SK-N-SH (cell line): ENCODE measurements around the gene LIN7C. TPM values are rescaled to one million over a fixed set of nuclear protein-coding genes. Genes with fewer than 3 reads are reported as not detected.

ENCODE experiments used
- CTCF ChIA-PET: fragments of 300-600, 350-600 bp; formaldehyde crosslinking; extraction: SDS; loops from one replicate; lab custom pipeline; 2021; lab: Yijun Ruan, JAX
- POLR2A ChIA-PET: fragments of 350-600 bp; sonication (Branson Sonifier 250); formaldehyde crosslinking; extraction: SDS; loops from one replicate; lab custom pipeline; 2020; ENCODE audit warnings: antibody characterized with exemption, inconsistent platforms; lab: Yijun Ruan, JAX
- DNase-seq: peaks from one replicate; pipeline ENCODE4 v3.0.0; 2012
- H2AFZ ChIP-seq: fragments of 200-600 bp; sonication (generic); 2 replicates; pipeline ENCODE4 v1.8.1; 2016; ENCODE audit warnings: antibody characterized with exemption, mild to moderate bottlenecking, low read depth
- H3F3A ChIP-seq: fragments of 200-600 bp; sonication (generic); replicated peaks from 2 replicates; pipeline ENCODE3; 2016; ENCODE audit warnings: antibody characterized with exemption, mild to moderate bottlenecking; ENCODE audit not compliant: insufficient read depth
- H3K27ac ChIP-seq, 2 experiments: fragments of 200-500 bp in 1 of 2; fragments of 200-600 bp in 1 of 2; sonication (Bioruptor generic) in 1 of 2; sonication (generic), shearing (Covaris generic) in 1 of 2; 2 replicates each; pipeline versions ENCODE4 v1.5.1 to v1.6.1; 2014 to 2016; ENCODE audit warnings: low read depth in 2 of 2, inconsistent platforms in 1 of 2, low read length in 1 of 2, mild to moderate bottlenecking in 1 of 2, mixed read lengths in 1 of 2
- H3K27me3 ChIP-seq: fragments of 200-600 bp; sonication (generic), shearing (Covaris generic); 2 replicates; pipeline ENCODE4 v1.6.1; 2016; ENCODE audit warnings: mixed run types; ENCODE audit not compliant: insufficient read depth
- H3K36me3 ChIP-seq, 2 experiments: fragments of 200-500 bp in 1 of 2; fragments of 200-600 bp in 1 of 2; sonication (Bioruptor generic) in 1 of 2; sonication (generic) in 1 of 2; replicated peaks in 1 of 2; 2 replicates each; pipeline versions ENCODE3 to v1.5.1; 2014 to 2016; ENCODE audit warnings: low read length in 1 of 2, mild to moderate bottlenecking in 1 of 2; ENCODE audit not compliant: insufficient read depth in 2 of 2, control insufficient read depth in 1 of 2
- H3K4me1 ChIP-seq, 2 experiments: fragments of 200-500 bp in 1 of 2; fragments of 200-600 bp in 1 of 2; sonication (Bioruptor generic) in 1 of 2; sonication (generic), shearing (Covaris generic) in 1 of 2; 2 replicates each; pipeline versions ENCODE4 v1.5.1 to v1.6.1; 2014 to 2016; ENCODE audit warnings: low read depth in 1 of 2, low read length in 1 of 2, mixed run types in 1 of 2; ENCODE audit not compliant: insufficient read depth in 2 of 2, control insufficient read depth in 1 of 2
- H3K4me2 ChIP-seq: fragments of 200-600 bp; sonication (generic), shearing (Covaris generic); 2 replicates; pipeline ENCODE4 v1.6.1; 2017; ENCODE audit warnings: mixed run types
- H3K4me3 ChIP-seq, 2 experiments: fragments of 200-500 bp in 1 of 2; fragments of 200-600 bp in 1 of 2; sonication (Bioruptor generic) in 1 of 2; sonication (generic), shearing (Covaris generic) in 1 of 2; 2 replicates each; pipeline versions ENCODE4 v1.5.1 to v1.8.1; 2014 to 2016; ENCODE audit warnings: low read depth in 2 of 2, inconsistent platforms in 1 of 2, low read length in 1 of 2, mild to moderate bottlenecking in 1 of 2, mixed read lengths in 1 of 2, moderate library complexity in 1 of 2
- H3K79me2 ChIP-seq: fragments of 200-600 bp; sonication (generic); 2 replicates; pipeline ENCODE4 v1.8.1; 2017; ENCODE audit warnings: mild to moderate bottlenecking; ENCODE audit not compliant: insufficient read depth
- H3K9ac ChIP-seq: fragments of 200-600 bp; sonication (generic); 2 replicates; pipeline ENCODE4 v1.6.1; 2017; ENCODE audit warnings: mixed run types
- H3K9me2 ChIP-seq: fragments of 200-600 bp; sonication (generic); 2 replicates; pipeline ENCODE4 v1.6.1; 2017; ENCODE audit warnings: mixed run types
- H3K9me3 ChIP-seq: fragments of 200-600 bp; sonication (generic); 2 replicates; pipeline ENCODE4 v1.6.1; 2017; ENCODE audit warnings: mixed run types, mild to moderate bottlenecking, moderate library complexity
- H4K20me1 ChIP-seq: fragments of 200-600 bp; sonication (generic); 2 replicates; pipeline ENCODE4 v1.6.1; 2017; ENCODE audit warnings: mild to moderate bottlenecking, mixed run types; ENCODE audit not compliant: insufficient read depth
- CHD2 ChIP-seq: fragments of 150-350 bp; IDR thresholded peaks from 2 replicates; pipeline ENCODE4 v1.6.1; 2018; ENCODE audit warnings: low read length; ENCODE audit not compliant: partially characterized antibody
- ELF1 ChIP-seq: IDR thresholded peaks from 2 replicates; pipeline ENCODE4 v1.4.0; 2012
- EP300 ChIP-seq, 2 experiments: IDR thresholded peaks; 2 replicates each; pipeline versions ENCODE4 v1.4.0 to v1.6.1; 2012; ENCODE audit warnings: borderline replicate concordance in 1 of 2, low read depth in 1 of 2, low read length in 1 of 2
- FOSL2 ChIP-seq: IDR thresholded peaks from 2 replicates; pipeline ENCODE4 v1.4.0; 2012; ENCODE audit warnings: low read depth, mild to moderate bottlenecking, moderate library complexity, borderline replicate concordance
- MEF2A ChIP-seq: IDR thresholded peaks from 2 replicates; pipeline ENCODE4 v1.4.0; 2012; ENCODE audit warnings: low read depth, borderline replicate concordance
- MXI1 ChIP-seq: IDR thresholded peaks from 2 replicates; pipeline ENCODE4 v1.6.1; 2012; ENCODE audit warnings: mild to moderate bottlenecking, low read depth, low read length, improper control_type of control experiment
- NFIC ChIP-seq: IDR thresholded peaks from 2 replicates; pipeline ENCODE4 v1.4.0; 2012; ENCODE audit warnings: borderline replicate concordance
- NRF1 ChIP-seq: IDR thresholded peaks from 2 replicates; pipeline ENCODE4 v1.6.1; 2012; ENCODE audit warnings: low read depth, mild to moderate bottlenecking, low read length
- RAD21 ChIP-seq: IDR thresholded peaks from 2 replicates; pipeline ENCODE4 v1.6.1; 2012; ENCODE audit warnings: mild to moderate bottlenecking, low read length
- RFX5 ChIP-seq: IDR thresholded peaks from 2 replicates; pipeline ENCODE4 v1.6.1; 2012; ENCODE audit warnings: mild to moderate bottlenecking, improper control_type of control experiment, low read length
- RXRA ChIP-seq: IDR thresholded peaks from 2 replicates; pipeline ENCODE4 v1.4.0; 2012; ENCODE audit warnings: low read depth, mild to moderate bottlenecking, borderline replicate concordance
- TAF1 ChIP-seq: IDR thresholded peaks from 2 replicates; pipeline ENCODE4 v1.6.1; 2012; ENCODE audit warnings: low read depth, mild to moderate bottlenecking, low read length, moderate library complexity, borderline replicate concordance
- TCF12 ChIP-seq: IDR thresholded peaks from 2 replicates; pipeline ENCODE4 v1.4.0; 2012
- ZBTB33 ChIP-seq: IDR thresholded peaks from 2 replicates; pipeline ENCODE4 v1.4.0; 2012; ENCODE audit warnings: low read depth, borderline replicate concordance
- WGBS: methylation state at CpG from one replicate; pipeline ENCODE4 v1.1.6; 2017; ENCODE audit warnings: low lambda C conversion rate; 5-methylcytosine and 5-hydroxymethylcytosine counted together
- polyA plus RNA-seq, 3 experiments: library from polyadenylated mRNA; depleted of rRNA; stranded (reverse); fragments of >200 nt; gene quantifications; 2 replicates each; pipeline ENCODE4 v1.2.3, GENCODE V29; 2012
- TF ChIP-seq, protein P1 (sequence below): IDR thresholded peaks from 2 replicates; pipeline ENCODE4 v1.6.1; 2012; ENCODE audit warnings: mild to moderate bottlenecking, low read depth, low read length, moderate library complexity
- TF ChIP-seq, protein P2 (sequence below): fragments of 150-350 bp; IDR thresholded peaks from 2 replicates; pipeline ENCODE4 v1.6.1; 2016; ENCODE audit warnings: mild to moderate bottlenecking, low read depth, low read length

Gene LIN7C
- polyA plus RNA-seq, 1 of the 3 experiments (the other 2 are of a cell fraction): 7.3 TPM

DNA sequence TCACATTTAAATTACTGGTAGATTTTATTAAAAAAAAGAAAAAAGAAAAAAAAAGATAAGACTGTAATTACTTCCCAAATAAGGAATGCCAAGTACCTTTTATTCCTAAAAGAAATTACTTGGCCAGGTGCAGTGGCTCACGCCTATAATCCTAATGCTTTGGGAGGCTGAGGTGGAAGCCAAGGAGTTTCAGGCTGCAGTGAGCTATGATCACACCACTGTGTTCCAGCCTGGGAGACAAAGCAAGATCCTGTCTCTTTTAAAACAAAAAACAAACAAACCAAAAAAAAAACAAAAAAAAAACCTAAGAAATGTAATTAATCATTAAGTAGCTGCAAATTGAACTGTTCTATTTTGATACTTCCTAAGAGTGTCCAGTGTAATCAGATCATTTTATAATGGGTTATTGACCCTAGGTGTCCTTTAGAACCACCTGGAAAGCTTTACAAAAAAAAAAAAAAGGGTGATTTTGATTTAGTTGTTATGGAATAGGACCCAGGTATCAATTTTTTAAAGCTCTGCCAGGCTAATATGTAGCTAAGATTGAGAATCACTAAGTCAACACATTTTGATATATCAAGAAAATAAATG lies 10.8 kb downstream of the LIN7C start:
- Histone ChIP-seq H3K9me3 (no peaks in the 10 kb centered on the region), H3K4me1 (peaks cover 0 to 12% of the 10 kb centered on the region in 2 experiments; a peak in 2 of 4 replicates), H3K4me3 (no peak overlapping the region), H3K27ac (no peak overlapping the region), H2AFZ (no peak overlapping the region), H3F3A (peaks cover 27% of the 10 kb centered on the region), H3K79me2 (peaks cover 27% of the 10 kb centered on the region), H3K9me2 (no peaks in the 10 kb centered on the region), H3K27me3 (no peaks in the 10 kb centered on the region), H3K4me2 (no peak overlapping the region), H4K20me1 (no peaks in the 10 kb centered on the region), H3K36me3 (peaks cover 73 to 85% of the 10 kb centered on the region in 2 experiments), H3K9ac (no peak overlapping the region)
- TF ChIP-seq ELF1 (no peak), NRF1 (no peak), EP300 (IDR thresholded peaks at IDR 0.05; ENCODE audit: borderline replicate concordance in 1 of 2, low read depth in 1 of 2, low read length in 1 of 2) (no peak), CHD2 (no peak), RAD21 (no peak), TCF12 (no peak), ZBTB33 (no peak), MXI1 (no peak), TAF1 (no peak), RXRA (no peak), RFX5 (no peak), NFIC (no peak), FOSL2 (no peak), MEF2A (no peak)
- TF ChIP-seq, protein P1, sequence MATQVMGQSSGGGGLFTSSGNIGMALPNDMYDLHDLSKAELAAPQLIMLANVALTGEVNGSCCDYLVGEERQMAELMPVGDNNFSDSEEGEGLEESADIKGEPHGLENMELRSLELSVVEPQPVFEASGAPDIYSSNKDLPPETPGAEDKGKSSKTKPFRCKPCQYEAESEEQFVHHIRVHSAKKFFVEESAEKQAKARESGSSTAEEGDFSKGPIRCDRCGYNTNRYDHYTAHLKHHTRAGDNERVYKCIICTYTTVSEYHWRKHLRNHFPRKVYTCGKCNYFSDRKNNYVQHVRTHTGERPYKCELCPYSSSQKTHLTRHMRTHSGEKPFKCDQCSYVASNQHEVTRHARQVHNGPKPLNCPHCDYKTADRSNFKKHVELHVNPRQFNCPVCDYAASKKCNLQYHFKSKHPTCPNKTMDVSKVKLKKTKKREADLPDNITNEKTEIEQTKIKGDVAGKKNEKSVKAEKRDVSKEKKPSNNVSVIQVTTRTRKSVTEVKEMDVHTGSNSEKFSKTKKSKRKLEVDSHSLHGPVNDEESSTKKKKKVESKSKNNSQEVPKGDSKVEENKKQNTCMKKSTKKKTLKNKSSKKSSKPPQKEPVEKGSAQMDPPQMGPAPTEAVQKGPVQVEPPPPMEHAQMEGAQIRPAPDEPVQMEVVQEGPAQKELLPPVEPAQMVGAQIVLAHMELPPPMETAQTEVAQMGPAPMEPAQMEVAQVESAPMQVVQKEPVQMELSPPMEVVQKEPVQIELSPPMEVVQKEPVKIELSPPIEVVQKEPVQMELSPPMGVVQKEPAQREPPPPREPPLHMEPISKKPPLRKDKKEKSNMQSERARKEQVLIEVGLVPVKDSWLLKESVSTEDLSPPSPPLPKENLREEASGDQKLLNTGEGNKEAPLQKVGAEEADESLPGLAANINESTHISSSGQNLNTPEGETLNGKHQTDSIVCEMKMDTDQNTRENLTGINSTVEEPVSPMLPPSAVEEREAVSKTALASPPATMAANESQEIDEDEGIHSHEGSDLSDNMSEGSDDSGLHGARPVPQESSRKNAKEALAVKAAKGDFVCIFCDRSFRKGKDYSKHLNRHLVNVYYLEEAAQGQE: no peak
- TF ChIP-seq, protein P2, sequence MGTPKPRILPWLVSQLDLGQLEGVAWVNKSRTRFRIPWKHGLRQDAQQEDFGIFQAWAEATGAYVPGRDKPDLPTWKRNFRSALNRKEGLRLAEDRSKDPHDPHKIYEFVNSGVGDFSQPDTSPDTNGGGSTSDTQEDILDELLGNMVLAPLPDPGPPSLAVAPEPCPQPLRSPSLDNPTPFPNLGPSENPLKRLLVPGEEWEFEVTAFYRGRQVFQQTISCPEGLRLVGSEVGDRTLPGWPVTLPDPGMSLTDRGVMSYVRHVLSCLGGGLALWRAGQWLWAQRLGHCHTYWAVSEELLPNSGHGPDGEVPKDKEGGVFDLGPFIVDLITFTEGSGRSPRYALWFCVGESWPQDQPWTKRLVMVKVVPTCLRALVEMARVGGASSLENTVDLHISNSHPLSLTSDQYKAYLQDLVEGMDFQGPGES: no peak
- ChIA-PET POLR2A (interaction anchor here (0.7 kb wide), 1 partner anchor 31 kb away, joined by 3 read pairs; no protein-coding TSS in a partner anchor), CTCF (interaction anchor here (0.8 to 6.6 kb wide), 7 partner anchors 11 to 312 kb away, joined by 3 to 100 read pairs (median 4); no protein-coding TSS in a partner anchor)
- no peak for DNase-seq
- WGBS: 100% methylated on average over 1 of the region's 1 CpG
